HG03039 (cell line): ENCODE results near the gene CCDC88C.

Experiments used
- ATAC-seq: cut with Tn5 transposase; IDR thresholded peaks from one replicate; pipeline ENCODE4 v1.9.1; 2021; ENCODE audit warnings: mild to moderate bottlenecking, moderate library complexity; ENCODE audit not compliant: unreplicated experiment

Gene CCDC88C

DNA sequence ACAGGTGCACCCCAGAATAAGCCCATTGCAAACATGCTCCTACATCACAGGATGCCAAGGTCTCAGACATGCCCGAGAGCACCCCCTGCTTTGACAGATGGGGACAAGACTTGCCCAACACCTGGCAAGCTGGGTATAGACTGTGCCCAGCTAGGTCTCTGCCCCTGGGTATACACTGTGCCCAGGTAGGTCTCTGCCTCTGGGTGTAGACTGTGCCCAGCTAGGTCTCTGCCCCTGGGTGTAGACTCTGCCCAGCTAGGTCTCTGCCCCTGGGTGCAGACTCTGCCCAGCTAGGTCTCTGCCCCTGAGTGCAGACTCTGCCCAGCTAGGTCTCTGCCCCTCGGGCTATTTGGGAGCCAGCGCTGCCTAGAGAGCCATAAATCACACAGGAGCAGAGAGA, 85.9 kb downstream of the CCDC88C start:
- no peak for ATAC-seq

DNA sequence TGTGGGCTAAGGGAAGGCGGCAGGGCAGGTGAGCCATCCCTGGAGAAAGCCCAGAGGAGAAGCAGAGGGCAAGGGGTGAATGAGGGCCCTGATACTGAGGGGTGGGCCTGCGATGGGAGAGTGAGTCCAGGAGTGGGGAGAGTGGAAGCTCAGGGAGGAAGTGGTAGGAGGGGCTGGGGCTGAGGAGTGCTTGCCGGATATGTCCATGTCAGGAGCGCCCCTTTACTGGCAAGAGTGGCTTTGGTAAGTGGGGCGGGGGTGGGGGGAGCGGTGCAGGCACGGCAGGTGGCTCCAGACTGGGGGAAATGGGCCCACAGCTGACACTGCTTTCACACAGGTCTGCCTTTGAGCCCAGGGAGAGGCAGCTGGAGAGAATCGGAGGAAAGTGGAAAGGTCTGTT, 86.8 kb downstream of the CCDC88C start:
- no peak for ATAC-seq

DNA sequence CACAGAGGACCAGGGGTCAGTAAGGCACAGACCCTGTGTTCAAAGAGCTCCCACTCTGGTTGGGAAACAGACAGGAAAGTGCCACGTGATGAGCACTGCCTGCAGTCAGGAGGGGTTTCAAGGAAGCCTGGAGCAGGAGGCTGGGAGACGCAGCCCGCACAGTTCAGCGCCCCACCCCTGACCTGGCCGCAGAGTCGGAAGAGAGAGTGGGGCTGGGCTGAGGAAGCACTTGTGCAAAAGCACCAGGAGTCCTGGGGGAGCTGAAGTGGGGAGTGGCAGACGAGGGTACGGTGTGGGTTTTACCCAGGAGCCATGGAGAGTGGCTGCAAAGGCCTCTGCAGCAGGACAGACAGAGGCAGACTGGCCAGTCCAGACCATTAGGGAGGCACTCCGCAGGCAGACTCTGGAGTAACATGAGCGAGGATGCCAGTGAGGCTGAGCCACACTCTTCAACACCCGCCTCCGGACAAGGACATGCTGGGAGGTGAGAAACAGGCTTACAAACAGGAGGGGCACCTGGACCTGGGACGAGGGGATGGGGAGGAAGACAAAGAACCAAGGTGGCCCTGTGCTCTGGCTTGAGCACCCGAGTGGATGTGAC, 87.4 kb downstream of the CCDC88C start:
- ATAC-seq = no peak

- no peak for ATAC-seq
Measured at GRCh38 chr14:91329486-91330014, 88.1 kb downstream of the CCDC88C start.

- ATAC-seq = no peak
Measured at GRCh38 chr14:91328313-91329050, 89.1 kb downstream of the CCDC88C start.

GRCh38 chr14:91327661-91328312, 89.8 kb downstream of the CCDC88C start:
- ATAC-seq = no peak

DNA sequence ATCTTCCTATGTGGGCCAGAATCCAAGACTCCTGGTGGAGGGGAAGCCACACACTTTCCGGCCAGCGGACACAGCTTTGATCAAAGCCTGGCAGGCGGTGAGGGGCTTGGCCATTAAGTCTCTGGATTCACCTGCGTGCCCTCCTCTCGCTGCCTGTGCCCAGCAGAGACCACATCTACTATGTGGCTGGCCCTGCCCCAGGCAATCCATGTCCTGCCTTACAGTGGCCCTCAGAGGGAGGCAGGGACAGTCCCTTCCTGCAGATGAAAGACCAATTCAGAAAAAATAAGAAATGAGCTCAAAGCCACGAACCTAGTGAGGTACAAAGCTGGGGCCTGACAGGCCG, 90.4 kb downstream of the CCDC88C start:
- ATAC-seq = no peak

- no peak for ATAC-seq
Measured at GRCh38 chr14:91326514-91327249, 90.9 kb downstream of the CCDC88C start.

GRCh38 chr14:91324606-91325575, 92.7 kb downstream of the CCDC88C start:
- ATAC-seq = no peak

GRCh38 chr14:91323671-91324605, 93.7 kb downstream of the CCDC88C start:
- peak; percentile 44 for ATAC-seq

GRCh38 chr14:91323031-91323430, 94.6 kb downstream of the CCDC88C start:
- no peak for ATAC-seq

GRCh38 chr14:91322623-91323022, 95.0 kb downstream of the CCDC88C start:
- no peak for ATAC-seq

- no peak for ATAC-seq
Measured at GRCh38 chr14:91321131-91321530, 96.5 kb downstream of the CCDC88C start.

GRCh38 chr14:91320266-91320665, 97.4 kb downstream of the CCDC88C start:
- no peak for ATAC-seq

DNA sequence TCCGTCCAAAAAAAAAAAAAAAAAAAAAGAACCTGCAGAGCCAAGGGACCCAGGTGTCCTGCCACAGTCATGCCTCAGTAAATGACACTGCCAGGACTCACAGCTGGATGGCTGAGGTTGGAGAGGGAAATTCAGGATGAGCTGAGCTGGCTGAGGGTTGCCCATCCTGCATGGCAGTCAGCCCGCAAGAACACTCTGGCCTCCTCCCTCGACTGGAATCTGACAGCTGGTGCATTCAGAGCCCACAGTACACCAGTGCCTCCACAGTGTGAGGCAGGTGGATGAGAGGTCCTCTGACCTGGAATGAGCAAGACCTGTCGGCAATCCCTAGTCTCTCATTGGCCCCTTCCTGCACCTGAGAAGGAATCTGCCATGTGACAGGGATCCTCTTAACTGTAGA, 98.7 kb downstream of the CCDC88C start:
- ATAC-seq = no peak

GRCh38 chr14:91317381-91318308, 100.0 kb downstream of the CCDC88C start:
- ATAC-seq = no peak

DNA sequence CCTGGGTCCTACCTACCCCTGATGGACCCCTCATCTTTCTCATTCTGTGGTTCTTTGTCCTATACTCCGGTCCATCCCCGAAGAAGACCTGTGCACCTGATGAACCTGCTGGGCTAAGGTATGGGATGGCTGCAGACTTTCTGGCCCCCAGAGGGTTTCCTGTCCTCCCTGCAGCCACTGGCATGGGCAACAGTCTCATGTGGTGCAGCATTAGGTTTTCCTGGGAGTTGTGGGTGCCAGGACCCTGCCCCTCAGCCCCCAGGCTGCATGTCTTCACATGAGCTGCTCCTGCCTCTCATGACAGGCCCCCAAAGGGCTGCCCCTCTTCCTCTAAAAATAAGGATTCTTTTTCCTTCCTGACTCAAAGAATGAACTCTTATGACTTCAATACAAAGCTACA, 100.9 kb downstream of the CCDC88C start:
- ATAC-seq = no peak

GRCh38 chr14:91315844-91316267, 101.8 kb downstream of the CCDC88C start:
- peak; percentile 72 for ATAC-seq
